MM.1S (cell line): Measurements from ENCODE around the gene SLC45A2.
"Not testable (repeated sequence)": the region's sequence is repeated elsewhere in the genome, so short reads cannot be mapped to it uniquely, and the experiment has no call there.

Source experiments
- DNase-seq: peaks from one replicate; pipeline ENCODE4 v3.0.0-alpha.2; 2015
- H2AFZ ChIP-seq: fragments of 300-600 bp; sonication (generic); 2 replicates; pipeline ENCODE4 v1.6.0; 2016; ENCODE audit warnings: antibody characterized with exemption, low read length
- H3F3A ChIP-seq: fragments of 300-600 bp; sonication (generic); 2 replicates; pipeline ENCODE4 v1.6.1; 2016; ENCODE audit warnings: mild to moderate bottlenecking, antibody characterized with exemption, low read length, moderate library complexity, mixed read lengths; ENCODE audit not compliant: insufficient read depth
- H3K27ac ChIP-seq: fragments of 300-600 bp; sonication (generic); 2 replicates; pipeline ENCODE4 v1.5.1; 2016; ENCODE audit warnings: mild to moderate bottlenecking, low read length
- H3K27me3 ChIP-seq: fragments of 300-600 bp; sonication (generic); replicated peaks from 2 replicates; pipeline ENCODE4 v1.6.0; 2016; ENCODE audit warnings: low read length; ENCODE audit not compliant: insufficient read depth
- H3K36me3 ChIP-seq: fragments of 300-600 bp; sonication (generic); replicated peaks from 2 replicates; pipeline ENCODE4 v1.6.1; 2016; ENCODE audit warnings: mild to moderate bottlenecking, low read length, mixed read lengths; ENCODE audit not compliant: insufficient read depth
- H3K4me1 ChIP-seq: fragments of 300-600 bp; sonication (generic); 2 replicates; pipeline ENCODE4 v1.6.1; 2016; ENCODE audit warnings: low read length, mixed read lengths
- H3K4me2 ChIP-seq: fragments of 300-600 bp; sonication (generic); 2 replicates; pipeline ENCODE4 v1.6.0; 2016; ENCODE audit warnings: low read depth, low read length
- H3K4me3 ChIP-seq: fragments of 300-600 bp; sonication (generic); 2 replicates; pipeline ENCODE4 v1.5.1; 2016; ENCODE audit warnings: low read length, mixed read lengths
- H3K79me2 ChIP-seq: fragments of 300-600 bp; sonication (generic); 2 replicates; pipeline ENCODE4 v1.6.1; 2016; ENCODE audit warnings: mixed run types, low read length, mixed read lengths
- H3K9ac ChIP-seq: fragments of 300-600 bp; sonication (generic); 2 replicates; pipeline ENCODE4 v1.6.1; 2016; ENCODE audit warnings: low read length, mixed read lengths
- H3K9me2 ChIP-seq: fragments of 300-600 bp; sonication (generic); replicated peaks from 2 replicates; pipeline ENCODE4 v1.6.1; 2016; ENCODE audit warnings: mild to moderate bottlenecking, low read length, mixed read lengths; ENCODE audit not compliant: insufficient read depth
- H3K9me3 ChIP-seq: fragments of 300-600 bp; sonication (generic); replicated peaks from 2 replicates; pipeline ENCODE4 v1.6.1; 2016; ENCODE audit warnings: mild to moderate bottlenecking, low read length, mixed read lengths; ENCODE audit not compliant: insufficient read depth
- H4K20me1 ChIP-seq: fragments of 300-600 bp; sonication (generic); 2 replicates; pipeline ENCODE4 v1.6.1; 2016; ENCODE audit warnings: mild to moderate bottlenecking, low read length, moderate library complexity, mixed read lengths; ENCODE audit not compliant: insufficient read depth
- EZH2 ChIP-seq: fragments of 300-600 bp; sonication (generic); optimal IDR thresholded peaks from 2 replicates; pipeline ENCODE3; 2017; ENCODE audit warnings: low read depth, mild to moderate bottlenecking, antibody characterized with exemption, low read length, mixed read lengths
- EZH2phosphoT487 ChIP-seq: fragments of 300-600 bp; sonication (generic); IDR thresholded peaks from 2 replicates; pipeline ENCODE4 v1.6.1; 2018; ENCODE audit warnings: antibody characterized with exemption, low read length
- TF ChIP-seq, protein P1 (sequence below): fragments of 300-600 bp; sonication (generic); IDR thresholded peaks from 2 replicates; pipeline ENCODE4 v1.5.1; 2016; ENCODE audit warnings: antibody characterized with exemption, low read length, mixed read lengths

SLC45A2 gene

DNA sequence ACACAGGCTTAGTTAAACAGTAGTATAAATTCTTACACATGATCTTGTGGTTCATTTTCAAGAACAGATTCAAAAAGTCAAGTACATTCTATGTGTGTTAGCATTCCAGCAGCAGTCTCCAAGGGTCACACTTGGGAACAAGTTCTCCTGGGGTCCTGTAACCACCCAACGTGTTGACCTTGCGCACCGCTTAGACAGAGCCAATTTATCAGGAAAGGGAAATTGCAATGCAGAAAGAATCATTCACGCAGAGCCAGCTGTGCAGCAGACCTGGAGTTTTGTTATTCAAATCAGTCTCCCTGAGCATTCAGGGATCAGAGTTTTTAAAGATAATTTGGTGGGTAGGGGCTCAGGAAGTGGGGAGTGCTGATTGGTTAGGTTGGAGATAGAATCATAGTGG lies 56.8 kb downstream of the SLC45A2 start:
- Histone ChIP-seq H3K4me3 (no peak overlapping the region), H3K9me3 (no peaks in the 10 kb centered on the region), H3K27ac (no peak overlapping the region), H3K4me2 (no peak overlapping the region), H3K4me1 (peaks cover 8% of the 10 kb centered on the region; the same call in 1 of the 2 replicates), H3K79me2 (no peaks in the 10 kb centered on the region), H3K36me3 (no peaks in the 10 kb centered on the region), H3F3A (no peaks in the 10 kb centered on the region), H3K9me2 (no peaks in the 10 kb centered on the region), H4K20me1 (no peaks in the 10 kb centered on the region), H3K27me3 (no peaks in the 10 kb centered on the region), H3K9ac (no peak overlapping the region), H2AFZ (no peak overlapping the region)
- TF ChIP-seq, protein P1, sequence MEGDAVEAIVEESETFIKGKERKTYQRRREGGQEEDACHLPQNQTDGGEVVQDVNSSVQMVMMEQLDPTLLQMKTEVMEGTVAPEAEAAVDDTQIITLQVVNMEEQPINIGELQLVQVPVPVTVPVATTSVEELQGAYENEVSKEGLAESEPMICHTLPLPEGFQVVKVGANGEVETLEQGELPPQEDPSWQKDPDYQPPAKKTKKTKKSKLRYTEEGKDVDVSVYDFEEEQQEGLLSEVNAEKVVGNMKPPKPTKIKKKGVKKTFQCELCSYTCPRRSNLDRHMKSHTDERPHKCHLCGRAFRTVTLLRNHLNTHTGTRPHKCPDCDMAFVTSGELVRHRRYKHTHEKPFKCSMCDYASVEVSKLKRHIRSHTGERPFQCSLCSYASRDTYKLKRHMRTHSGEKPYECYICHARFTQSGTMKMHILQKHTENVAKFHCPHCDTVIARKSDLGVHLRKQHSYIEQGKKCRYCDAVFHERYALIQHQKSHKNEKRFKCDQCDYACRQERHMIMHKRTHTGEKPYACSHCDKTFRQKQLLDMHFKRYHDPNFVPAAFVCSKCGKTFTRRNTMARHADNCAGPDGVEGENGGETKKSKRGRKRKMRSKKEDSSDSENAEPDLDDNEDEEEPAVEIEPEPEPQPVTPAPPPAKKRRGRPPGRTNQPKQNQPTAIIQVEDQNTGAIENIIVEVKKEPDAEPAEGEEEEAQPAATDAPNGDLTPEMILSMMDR: no peak
- TF ChIP-seq EZH2: no peak
- no peak for TF ChIP-seq EZH2phosphoT487
- no peak for DNase-seq

DNA sequence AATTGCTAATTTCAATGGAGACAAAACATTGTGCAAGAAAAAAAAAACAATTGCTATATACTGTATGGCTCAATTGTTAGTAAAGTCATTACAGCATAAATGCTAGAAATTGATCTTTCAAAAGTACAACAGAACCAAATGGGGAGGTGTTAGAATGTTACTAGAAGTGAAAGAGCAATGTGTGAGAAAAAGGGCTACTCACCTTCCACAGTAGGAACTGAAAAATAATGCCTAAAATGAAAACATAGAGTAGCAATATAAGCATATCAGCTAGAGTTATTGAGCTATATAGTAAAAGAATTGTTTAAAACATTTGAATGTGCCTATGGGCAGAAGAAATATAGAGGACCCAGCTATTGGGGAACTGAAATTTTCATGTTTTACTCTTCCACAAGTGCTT lies 59.2 kb downstream of the SLC45A2 start:
- no peaks in the 10 kb centered on the region for H3K79me2 ChIP-seq
- H3K36me3 ChIP-seq: no peaks in the 10 kb centered on the region
- H3K9me3 ChIP-seq: no peaks in the 10 kb centered on the region
- no peaks in the 10 kb centered on the region for H3K27me3 ChIP-seq
- no peak overlapping the region for H3K4me3 ChIP-seq
- no peaks in the 10 kb centered on the region for H3F3A ChIP-seq
- TF ChIP-seq EZH2phosphoT487: no peak
- no peak for TF ChIP-seq EZH2
- TF ChIP-seq, protein P1: no peak
- no peak overlapping the region for H2AFZ ChIP-seq
- no peaks in the 10 kb centered on the region for H3K9me2 ChIP-seq
- no peak overlapping the region for H3K4me2 ChIP-seq
- no peak for DNase-seq
- H3K27ac ChIP-seq: no peak overlapping the region
- peaks cover 8% of the 10 kb centered on the region; the same call in 1 of the 2 replicates for H3K4me1 ChIP-seq
- no peaks in the 10 kb centered on the region for H4K20me1 ChIP-seq
- no peak overlapping the region for H3K9ac ChIP-seq

DNA sequence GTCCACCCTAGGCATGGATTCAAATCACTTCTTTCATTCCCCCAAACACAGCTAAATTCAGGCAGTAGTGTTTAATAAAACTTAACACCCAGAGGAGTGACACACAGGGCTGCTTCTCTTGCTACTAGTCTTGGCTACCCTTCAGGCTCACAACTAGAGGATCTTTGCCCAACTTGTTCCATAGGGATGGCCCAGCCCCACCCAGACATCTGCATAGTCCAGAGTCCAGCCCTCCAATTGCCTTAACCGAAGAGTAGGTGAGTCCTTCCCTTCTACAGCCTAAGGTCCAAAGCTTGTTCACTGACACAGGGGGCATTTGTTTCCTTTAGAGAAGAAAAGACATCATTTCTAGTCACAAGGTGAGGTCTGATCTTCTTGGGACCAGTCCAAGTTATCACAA lies 63.5 kb downstream of the SLC45A2 start:
- Histone ChIP-seq H3K27ac (no peak overlapping the region), H3K4me2 (no peak overlapping the region), H3K27me3 (no peaks in the 10 kb centered on the region), H3K9me3 (no peaks in the 10 kb centered on the region), H3K9ac (no peak overlapping the region), H3F3A (no peaks in the 10 kb centered on the region), H3K4me1 (no peaks in the 10 kb centered on the region), H3K36me3 (no peaks in the 10 kb centered on the region), H3K79me2 (no peaks in the 10 kb centered on the region), H4K20me1 (no peaks in the 10 kb centered on the region), H3K9me2 (no peaks in the 10 kb centered on the region), H2AFZ (no peak overlapping the region), H3K4me3 (no peak overlapping the region)
- no peak for TF ChIP-seq EZH2
- TF ChIP-seq, protein P1: no peak
- no peak for TF ChIP-seq EZH2phosphoT487
- no peak for DNase-seq

DNA sequence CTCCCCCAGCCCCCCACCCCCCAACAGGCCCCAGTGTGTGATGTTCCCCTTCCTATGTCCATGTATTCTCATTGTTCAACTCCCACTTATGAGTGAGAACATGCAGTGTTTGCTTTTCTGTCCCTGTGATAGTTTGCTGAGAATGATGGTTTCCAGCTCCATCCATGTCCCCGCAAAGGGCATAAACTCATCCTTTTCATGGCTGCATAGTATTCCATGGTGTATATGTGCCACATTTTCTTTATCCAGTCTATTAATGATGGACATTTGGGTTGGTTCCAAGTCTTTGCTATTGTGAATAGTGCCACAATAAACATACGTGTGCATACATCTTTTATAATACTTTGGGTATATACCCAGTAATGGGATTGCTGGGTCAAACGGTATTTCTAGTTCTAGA lies 69.6 kb downstream of the SLC45A2 start:
- not testable (repeated sequence) for H3K79me2 ChIP-seq, H3K4me1 ChIP-seq

DNA sequence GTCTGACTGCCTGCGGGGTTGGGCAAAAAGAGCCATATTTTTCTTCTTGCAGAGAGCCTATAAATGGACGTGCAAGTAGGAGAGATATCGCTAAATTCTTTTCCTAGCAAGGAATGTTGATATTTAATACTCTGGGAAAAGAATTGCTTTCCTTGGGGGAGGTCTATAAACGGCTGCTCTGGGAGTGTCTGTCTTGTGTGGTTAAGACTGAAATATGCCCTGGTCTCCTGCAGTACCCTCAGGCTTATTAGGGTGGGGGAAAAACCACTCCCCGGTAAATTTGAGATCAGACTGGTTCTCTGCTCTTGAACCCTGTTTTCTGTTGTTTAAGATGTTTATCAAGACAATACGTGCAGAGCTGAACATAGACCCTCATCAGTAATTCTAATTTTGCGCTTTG lies 78.2 kb downstream of the SLC45A2 start:
- H3K4me1 ChIP-seq, DNase-seq, H4K20me1 ChIP-seq: not testable (repeated sequence)

More for the DNA sequence above, 69.6 kb downstream of the SLC45A2 start:
- not testable (repeated sequence) for H3K9ac ChIP-seq, H3K36me3 ChIP-seq, DNase-seq, H3F3A ChIP-seq, H3K9me3 ChIP-seq, H2AFZ ChIP-seq, H3K27me3 ChIP-seq, H3K4me3 ChIP-seq, H3K9me2 ChIP-seq, H3K27ac ChIP-seq, H3K4me2 ChIP-seq, H4K20me1 ChIP-seq

More for the DNA sequence above, 78.2 kb downstream of the SLC45A2 start:
- not testable (repeated sequence) for H3K4me3 ChIP-seq, H3K27ac ChIP-seq, H3K27me3 ChIP-seq, H2AFZ ChIP-seq, H3F3A ChIP-seq, H3K9me2 ChIP-seq, H3K79me2 ChIP-seq, H3K9ac ChIP-seq, H3K9me3 ChIP-seq, H3K36me3 ChIP-seq, H3K4me2 ChIP-seq
